ENCODE measurements around the gene ZAR1.

The ZAR1 gene

GRCh38 chr4:48489683-48490011 lies 405 bp upstream of the ZAR1 start:
- Histone ChIP-seq H3K4me3 (ENCODE audit: low read depth, low read length) (peak overlapping the region; percentile 56), H3K36me3 (ENCODE audit: insufficient read depth, low read length) (no peaks in the 10 kb centered on the region), H3K4me1 (ENCODE audit: control insufficient read depth, insufficient read depth, low read length, unreplicated experiment) (no peaks in the 10 kb centered on the region), H3K79me2 (ENCODE audit: control insufficient read depth, insufficient read depth, low read length, unreplicated experiment) (no peaks in the 10 kb centered on the region), H3K27me3 (ENCODE audit: insufficient read depth, low read length) (peaks cover 85% of the 10 kb centered on the region), H3K27ac (ENCODE audit: low read depth, low read length) (no peak overlapping the region), H2AFZ (ENCODE audit: low read length, unreplicated experiment) (no peak overlapping the region)

DNA sequence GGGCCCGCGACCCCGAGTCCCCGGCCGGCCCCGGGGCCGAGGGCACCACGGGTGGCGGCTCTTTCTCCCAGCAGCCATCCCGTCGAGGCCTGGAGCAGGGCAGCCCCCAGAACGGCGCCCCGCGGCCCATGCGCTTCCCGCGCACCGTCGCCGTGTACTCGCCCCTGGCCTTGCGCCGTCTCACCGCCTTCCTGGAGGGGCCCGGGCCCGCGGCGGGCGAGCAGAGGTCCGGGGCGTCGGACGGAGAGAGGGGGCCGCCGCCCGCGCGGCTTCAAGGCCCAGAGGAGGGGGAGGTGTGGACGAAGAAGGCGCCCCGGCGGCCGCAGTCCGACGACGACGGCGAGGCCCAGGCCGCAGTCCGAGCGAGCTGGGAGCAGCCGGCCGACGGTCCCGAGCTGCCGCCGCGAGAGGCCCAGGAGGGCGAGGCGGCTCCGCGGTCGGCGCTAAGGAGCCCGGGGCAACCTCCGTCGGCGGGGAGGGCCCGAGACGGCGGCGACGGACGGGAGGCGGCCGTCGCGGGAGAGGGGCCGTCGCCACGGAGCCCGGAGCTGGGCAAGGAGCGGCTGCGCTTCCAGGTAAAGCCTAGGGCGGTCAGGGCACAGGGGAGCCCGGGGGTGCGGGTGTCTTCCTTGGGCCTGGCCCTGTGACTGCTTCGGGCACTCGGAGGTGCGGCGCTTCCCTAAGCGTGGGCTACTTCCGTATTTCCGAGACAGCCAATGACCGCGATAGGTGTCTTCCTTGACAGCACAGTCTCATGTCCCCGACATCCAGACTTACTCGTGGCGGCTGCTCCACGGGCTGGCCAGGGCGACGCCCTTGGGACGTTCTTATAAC lies 845 bp downstream of the ZAR1 start:
- Histone ChIP-seq H3K4me3 (ENCODE audit: low read depth, low read length) (no peak overlapping the region), H2AFZ (ENCODE audit: low read length, unreplicated experiment) (no peak overlapping the region), H3K79me2 (ENCODE audit: control insufficient read depth, insufficient read depth, low read length, unreplicated experiment) (no peaks in the 10 kb centered on the region), H3K27me3 (ENCODE audit: insufficient read depth, low read length) (peaks cover 73% of the 10 kb centered on the region), H3K4me1 (ENCODE audit: control insufficient read depth, insufficient read depth, low read length, unreplicated experiment) (no peaks in the 10 kb centered on the region), H3K36me3 (ENCODE audit: insufficient read depth, low read length) (no peaks in the 10 kb centered on the region), H3K27ac (ENCODE audit: low read depth, low read length) (no peak overlapping the region)

GRCh38 chr4:48491514-48492176 lies 1.6 kb downstream of the ZAR1 start:
- Histone ChIP-seq H3K4me1 (ENCODE audit: control insufficient read depth, insufficient read depth, low read length, unreplicated experiment) (no peaks in the 10 kb centered on the region), H3K36me3 (ENCODE audit: insufficient read depth, low read length) (no peaks in the 10 kb centered on the region), H2AFZ (ENCODE audit: low read length, unreplicated experiment) (no peak overlapping the region), H3K27ac (ENCODE audit: low read depth, low read length) (no peak overlapping the region), H3K4me3 (ENCODE audit: low read depth, low read length) (no peak overlapping the region), H3K79me2 (ENCODE audit: control insufficient read depth, insufficient read depth, low read length, unreplicated experiment) (no peaks in the 10 kb centered on the region), H3K27me3 (ENCODE audit: insufficient read depth, low read length) (peaks cover 66% of the 10 kb centered on the region)

GRCh38 chr4:48493452-48494100 lies 3.5 kb downstream of the ZAR1 start:
- Histone ChIP-seq H3K36me3 (ENCODE audit: insufficient read depth, low read length) (no peaks in the 10 kb centered on the region), H3K4me1 (ENCODE audit: control insufficient read depth, insufficient read depth, low read length, unreplicated experiment) (no peaks in the 10 kb centered on the region), H3K79me2 (ENCODE audit: control insufficient read depth, insufficient read depth, low read length, unreplicated experiment) (no peaks in the 10 kb centered on the region), H3K27ac (ENCODE audit: low read depth, low read length) (no peak overlapping the region), H2AFZ (ENCODE audit: low read length, unreplicated experiment) (no peak overlapping the region), H3K27me3 (ENCODE audit: insufficient read depth, low read length) (peaks cover 49% of the 10 kb centered on the region), H3K4me3 (ENCODE audit: low read depth, low read length) (no peak overlapping the region)

GRCh38 chr4:48495941-48496340 lies 5.9 kb downstream of the ZAR1 start:
- H3K27me3 ChIP-seq (ENCODE audit: insufficient read depth, low read length) = peaks cover 26% of the 10 kb centered on the region
- H3K36me3 ChIP-seq (ENCODE audit: insufficient read depth, low read length) = peaks cover 8% of the 10 kb centered on the region
- no peak overlapping the region for H3K27ac ChIP-seq (ENCODE audit: low read depth, low read length)
- H3K4me3 ChIP-seq (ENCODE audit: low read depth, low read length) = no peak overlapping the region
- H3K4me1 ChIP-seq (ENCODE audit: control insufficient read depth, insufficient read depth, low read length, unreplicated experiment) = no peaks in the 10 kb centered on the region
- no peaks in the 10 kb centered on the region for H3K79me2 ChIP-seq (ENCODE audit: control insufficient read depth, insufficient read depth, low read length, unreplicated experiment)
- H2AFZ ChIP-seq (ENCODE audit: low read length, unreplicated experiment) = no peak overlapping the region

- no peaks in the 10 kb centered on the region for H3K27me3 ChIP-seq (ENCODE audit: insufficient read depth, low read length)
- no peak overlapping the region for H2AFZ ChIP-seq (ENCODE audit: low read length, unreplicated experiment)
- H3K27ac ChIP-seq (ENCODE audit: low read depth, low read length) = no peak overlapping the region
- no peak overlapping the region for H3K4me3 ChIP-seq (ENCODE audit: low read depth, low read length)
- no peaks in the 10 kb centered on the region for H3K4me1 ChIP-seq (ENCODE audit: control insufficient read depth, insufficient read depth, low read length, unreplicated experiment)
- H3K36me3 ChIP-seq (ENCODE audit: insufficient read depth, low read length) = peaks cover 8% of the 10 kb centered on the region
- H3K79me2 ChIP-seq (ENCODE audit: control insufficient read depth, insufficient read depth, low read length, unreplicated experiment) = no peaks in the 10 kb centered on the region
These were observed 8.8 kb downstream of the ZAR1 start for GRCh38 chr4:48498895-48499294.

- Histone ChIP-seq H3K4me1 (ENCODE audit: control insufficient read depth, insufficient read depth, low read length, unreplicated experiment) (no peaks in the 10 kb centered on the region), H3K79me2 (ENCODE audit: control insufficient read depth, insufficient read depth, low read length, unreplicated experiment) (no peaks in the 10 kb centered on the region), H3K27ac (ENCODE audit: low read depth, low read length) (no peak overlapping the region), H3K36me3 (ENCODE audit: insufficient read depth, low read length) (peaks cover 8% of the 10 kb centered on the region), H3K27me3 (ENCODE audit: insufficient read depth, low read length) (no peaks in the 10 kb centered on the region), H2AFZ (ENCODE audit: low read length, unreplicated experiment) (no peak overlapping the region), H3K4me3 (ENCODE audit: low read depth, low read length) (no peak overlapping the region)
These were observed 9.6 kb downstream of the ZAR1 start for GRCh38 chr4:48499551-48500066.

GRCh38 chr4:48503233-48504025 lies 13.4 kb downstream of the ZAR1 start:
- H3K27me3 ChIP-seq (ENCODE audit: insufficient read depth, low read length) = no peaks in the 10 kb centered on the region
- no peaks in the 10 kb centered on the region for H3K4me1 ChIP-seq (ENCODE audit: control insufficient read depth, insufficient read depth, low read length, unreplicated experiment)
- H3K4me3 ChIP-seq (ENCODE audit: low read depth, low read length) = no peak overlapping the region
- H2AFZ ChIP-seq (ENCODE audit: low read length, unreplicated experiment) = no peak overlapping the region
- H3K27ac ChIP-seq (ENCODE audit: low read depth, low read length) = no peak overlapping the region
- H3K36me3 ChIP-seq (ENCODE audit: insufficient read depth, low read length) = peaks cover 18% of the 10 kb centered on the region
- H3K79me2 ChIP-seq (ENCODE audit: control insufficient read depth, insufficient read depth, low read length, unreplicated experiment) = no peaks in the 10 kb centered on the region

GRCh38 chr4:48504026-48504330 lies 13.9 kb downstream of the ZAR1 start:
- Histone ChIP-seq H3K4me1 (ENCODE audit: control insufficient read depth, insufficient read depth, low read length, unreplicated experiment) (no peaks in the 10 kb centered on the region), H3K27me3 (ENCODE audit: insufficient read depth, low read length) (no peaks in the 10 kb centered on the region), H3K4me3 (ENCODE audit: low read depth, low read length) (no peak overlapping the region), H2AFZ (ENCODE audit: low read length, unreplicated experiment) (no peak overlapping the region), H3K36me3 (ENCODE audit: insufficient read depth, low read length) (peaks cover 23% of the 10 kb centered on the region), H3K79me2 (ENCODE audit: control insufficient read depth, insufficient read depth, low read length, unreplicated experiment) (no peaks in the 10 kb centered on the region), H3K27ac (ENCODE audit: low read depth, low read length) (no peak overlapping the region)

DNA sequence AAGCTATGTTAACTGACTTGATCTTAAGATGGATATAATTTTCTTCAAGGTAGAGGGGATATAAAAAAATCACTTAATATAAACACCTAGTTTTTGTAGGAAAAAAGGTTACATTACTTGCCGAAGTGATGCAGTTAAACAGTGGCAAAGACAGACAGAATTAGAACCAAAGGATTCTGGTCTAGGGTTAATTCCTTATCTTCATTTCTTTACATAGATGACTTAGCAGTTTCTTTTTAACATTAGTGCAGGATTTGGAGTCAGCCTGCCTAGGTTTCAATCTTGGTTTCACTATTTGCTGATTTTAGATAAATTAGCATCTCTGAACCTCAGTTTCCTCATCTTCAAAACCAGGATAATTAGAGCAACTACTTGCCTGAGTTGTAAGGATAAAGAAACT lies 14.3 kb downstream of the ZAR1 start:
- Histone ChIP-seq H3K79me2 (ENCODE audit: control insufficient read depth, insufficient read depth, low read length, unreplicated experiment) (no peaks in the 10 kb centered on the region), H3K27ac (ENCODE audit: low read depth, low read length) (no peak overlapping the region), H3K36me3 (ENCODE audit: insufficient read depth, low read length) (peaks cover 22% of the 10 kb centered on the region), H3K4me3 (ENCODE audit: low read depth, low read length) (no peak overlapping the region), H2AFZ (ENCODE audit: low read length, unreplicated experiment) (no peak overlapping the region), H3K27me3 (ENCODE audit: insufficient read depth, low read length) (no peaks in the 10 kb centered on the region), H3K4me1 (ENCODE audit: control insufficient read depth, insufficient read depth, low read length, unreplicated experiment) (no peaks in the 10 kb centered on the region)

Measured in ACC112 (cell line).